SKM-1 treated with dmso at 0.1 percent for 144 hours (cell line): ENCODE measurements around the gene SHB.
"Not testable (repeated sequence)": the region's sequence is repeated elsewhere in the genome, so short reads cannot be mapped to it uniquely, and the experiment has no call there.

ENCODE experiments used
- DNase-seq: peaks from one replicate; lab custom pipeline; 2025; ENCODE audit not compliant: unreplicated experiment; lab: John Stamatoyannopoulos, UW

SHB gene

GRCh38 chr9:37909836-37910235, 159.2 kb downstream of the SHB start:
- DNase-seq, result not testable (repeated sequence)

- DNase-seq, result no peak
These were observed 159.7 kb downstream of the SHB start for GRCh38 chr9:37909326-37909725.

GRCh38 chr9:37908698-37909186, 160.3 kb downstream of the SHB start:
- peak; percentile 96 for DNase-seq

- no peak for DNase-seq
These were observed 160.7 kb downstream of the SHB start for GRCh38 chr9:37908283-37908682.

GRCh38 chr9:37906312-37907239, 162.5 kb downstream of the SHB start:
- no peak for DNase-seq

GRCh38 chr9:37905776-37906175, 163.3 kb downstream of the SHB start:
- DNase-seq, result no peak

- DNase-seq, result no peak
These were observed 163.9 kb downstream of the SHB start for GRCh38 chr9:37905131-37905505.

- no peak for DNase-seq
These were observed 164.4 kb downstream of the SHB start for GRCh38 chr9:37904445-37905130.

- DNase-seq, result peak; percentile 85
These were observed 165.2 kb downstream of the SHB start, which contains the start of gene SLC25A51 for GRCh38 chr9:37903647-37904444. SLC25A51 (minus strand) TSS chr9:37904127; CDS start chr9:37888550, 15,577 bp downstream.

GRCh38 chr9:37902796-37903646, 166.0 kb downstream of the SHB start:
- DNase-seq, result no peak

GRCh38 chr9:37902131-37902530, 166.9 kb downstream of the SHB start:
- DNase-seq, result no peak

- DNase-seq, result no peak
These were observed 170.0 kb downstream of the SHB start for GRCh38 chr9:37899041-37899440.

GRCh38 chr9:37897665-37898064, 171.4 kb downstream of the SHB start:
- no peak for DNase-seq

GRCh38 chr9:37892063-37892462, 177.0 kb downstream of the SHB start:
- DNase-seq, result no peak

GRCh38 chr9:37891042-37891441, 178.0 kb downstream of the SHB start:
- not testable (repeated sequence) for DNase-seq

GRCh38 chr9:37889536-37889935, 179.5 kb downstream of the SHB start:
- no peak for DNase-seq

GRCh38 chr9:37887977-37888583, 180.9 kb downstream of the SHB start:
- peak; percentile 37 for DNase-seq

GRCh38 chr9:37880916-37881479, 188.0 kb downstream of the SHB start:
- DNase-seq, result no peak

- no peak for DNase-seq
These were observed 192.7 kb downstream of the SHB start for GRCh38 chr9:37876376-37876775.
